ENCODE results near the gene CES5A. TPM values are rescaled to one million over a fixed set of nuclear protein-coding genes. Genes with fewer than 3 reads are reported as not detected.
"Not testable (repeated sequence)": the region's sequence is repeated elsewhere in the genome, so short reads cannot be mapped to it uniquely, and the experiment has no call there.

CES5A gene
- total and polyA plus RNA-seq, 10 donors, result 0.03 TPM; not detected in 9

GRCh38 chr16:55815320-55815719 lies 59.9 kb downstream of the CES5A start:
- TF ChIP-seq CTCF (IDR thresholded peaks at IDR 0.05 in 8 of 11, conservative IDR thresholded peaks at IDR 0.05 in 3 of 11), result no peak
- no peak for TF ChIP-seq POLR2AphosphoS5 (IDR thresholded peaks at IDR 0.05)
- no peak for TF ChIP-seq POLR2A (IDR thresholded peaks at IDR 0.05)
- no peaks in the 10 kb centered on the region for H3K4me1 ChIP-seq
- peaks cover 0 to 6% (median 0%) of the 10 kb centered on the region in 7 donors for H3K27me3 ChIP-seq (replicated peaks in 1 of 7)
- WGBS, 5 donors, result 62 to 76% (median 73%) methylated on average over 3 to 4 of the region's 4 CpGs
- no peak for DNase-seq
- H3K9me3 ChIP-seq, result no peaks in the 10 kb centered on the region
- H3K4me3 ChIP-seq, result no peak overlapping the region
- intact Hi-C loops (cut with DNase I; ENCODE audit: low total_unique reads), result no loop called here
- H3K36me3 ChIP-seq, result no peaks in the 10 kb centered on the region
- no peak overlapping the region for H3K27ac ChIP-seq

- H3K4me3 ChIP-seq; intact Hi-C loops (cut with DNase I; ENCODE audit: low total_unique reads); H3K27me3 ChIP-seq (replicated peaks in 1 of 7); DNase-seq; H3K27ac ChIP-seq; H3K4me1 ChIP-seq; H3K36me3 ChIP-seq; H3K9me3 ChIP-seq: not testable (repeated sequence)
- WGBS, 5 donors, result 38 to 86% (median 76%) methylated on average over 2 of the region's 2 CpGs
These were observed 61.0 kb downstream of the CES5A start for GRCh38 chr16:55814174-55814573.

- intact Hi-C loops (cut with DNase I; ENCODE audit: low total_unique reads); H3K9me3 ChIP-seq; H3K27me3 ChIP-seq (replicated peaks in 1 of 7); DNase-seq; H3K4me1 ChIP-seq; H3K36me3 ChIP-seq; H3K4me3 ChIP-seq; H3K27ac ChIP-seq: not testable (repeated sequence)
- 78 to 88% (median 85%) methylated on average over 6 to 8 of the region's 9 CpGs for WGBS, 5 donors
These were observed 61.4 kb downstream of the CES5A start for GRCh38 chr16:55813730-55814129.

GRCh38 chr16:55812951-55813350 lies 62.2 kb downstream of the CES5A start:
- intact Hi-C loops (cut with DNase I; ENCODE audit: low total_unique reads), result no loop called here
- TF ChIP-seq POLR2AphosphoS5 (IDR thresholded peaks at IDR 0.05), result no peak
- no peak for TF ChIP-seq POLR2A (IDR thresholded peaks at IDR 0.05)
- TF ChIP-seq CTCF (IDR thresholded peaks at IDR 0.05 in 8 of 11, conservative IDR thresholded peaks at IDR 0.05 in 3 of 11), result no peak
- peaks cover 0 to 6% (median 0%) of the 10 kb centered on the region in 7 donors for H3K27me3 ChIP-seq (replicated peaks in 1 of 7)
- no peaks in the 10 kb centered on the region for H3K9me3 ChIP-seq
- no peaks in the 10 kb centered on the region for H3K4me1 ChIP-seq
- DNase-seq, result no peak
- 50 to 86% (median 70%) methylated on average over 2 of the region's 2 CpGs for WGBS, 5 donors
- no peak overlapping the region for H3K27ac ChIP-seq
- H3K4me3 ChIP-seq, result no peak overlapping the region
- no peaks in the 10 kb centered on the region for H3K36me3 ChIP-seq

- TF ChIP-seq POLR2AphosphoS5 (IDR thresholded peaks at IDR 0.05) (no peak), POLR2A (IDR thresholded peaks at IDR 0.05) (no peak), CTCF (IDR thresholded peaks at IDR 0.05 in 8 of 11, conservative IDR thresholded peaks at IDR 0.05 in 3 of 11) (no peak)
- intact Hi-C loops (cut with DNase I; ENCODE audit: low total_unique reads), result no loop called here
- Histone ChIP-seq H3K4me3 (no peak overlapping the region), H3K36me3 (no peaks in the 10 kb centered on the region), H3K9me3 (no peaks in the 10 kb centered on the region), H3K4me1 (no peaks in the 10 kb centered on the region), H3K27ac (no peak overlapping the region), H3K27me3 (replicated peaks in 1 of 7) (peaks cover 0 to 6% (median 0%) of the 10 kb centered on the region in 7 donors)
- 61 to 73% (median 68%) methylated on average over 4 of the region's 4 CpGs for WGBS, 5 donors
- no peak for DNase-seq
These were observed 63.4 kb downstream of the CES5A start for GRCh38 chr16:55811811-55812210.
